Neural crest cell (in vitro differentiated cells): Measurements from ENCODE around the gene PIGS. TPM values are rescaled to one million over a fixed set of nuclear protein-coding genes. Genes with fewer than 3 reads are reported as not detected.

ENCODE experiments used
- DNase-seq: peaks from one replicate; pipeline ENCODE4 v3.0.0; 2021; ENCODE audit warnings: low read depth, mixed read lengths, low spot score
- H3K27ac Mint-ChIP-seq: one replicate; pipeline ENCODE4 v1.8.0; 2021; ENCODE audit warnings: mild to moderate bottlenecking, mixed read lengths; ENCODE audit not compliant: unreplicated experiment
- H3K27me3 Mint-ChIP-seq: 2 replicates; pipeline ENCODE4 v1.8.0; 2021; ENCODE audit warnings: low read depth, mild to moderate bottlenecking, mixed read lengths
- H3K36me3 Mint-ChIP-seq: 2 replicates; pipeline ENCODE4 v1.8.0; 2021; ENCODE audit warnings: low read depth, mild to moderate bottlenecking, mixed read lengths
- H3K4me1 Mint-ChIP-seq: 2 replicates; pipeline ENCODE4 v1.8.0; 2021; ENCODE audit warnings: mixed read lengths
- H3K4me3 Mint-ChIP-seq: one replicate; pipeline ENCODE4 v1.8.0; 2021; ENCODE audit warnings: mild to moderate bottlenecking, mixed read lengths
- H3K9me3 Mint-ChIP-seq: 2 replicates; pipeline ENCODE4 v1.8.0; 2021; ENCODE audit warnings: mixed read lengths
- total RNA-seq: library from RNA; stranded (reverse); gene quantifications from 2 replicates; pipeline ENCODE4 v1.2.1, GENCODE V29; 2021
- TF ChIP-seq, protein P1 (sequence below): fragments of 200-600 bp; sonication (generic); conservative IDR thresholded peaks from 2 replicates; pipeline ENCODE4 v1.5.0; 2021; ENCODE audit warnings: antibody characterized with exemption, mild to moderate bottlenecking

Gene PIGS
- total RNA-seq, 1 donor from 2014 or later, result 63.5 TPM

DNA sequence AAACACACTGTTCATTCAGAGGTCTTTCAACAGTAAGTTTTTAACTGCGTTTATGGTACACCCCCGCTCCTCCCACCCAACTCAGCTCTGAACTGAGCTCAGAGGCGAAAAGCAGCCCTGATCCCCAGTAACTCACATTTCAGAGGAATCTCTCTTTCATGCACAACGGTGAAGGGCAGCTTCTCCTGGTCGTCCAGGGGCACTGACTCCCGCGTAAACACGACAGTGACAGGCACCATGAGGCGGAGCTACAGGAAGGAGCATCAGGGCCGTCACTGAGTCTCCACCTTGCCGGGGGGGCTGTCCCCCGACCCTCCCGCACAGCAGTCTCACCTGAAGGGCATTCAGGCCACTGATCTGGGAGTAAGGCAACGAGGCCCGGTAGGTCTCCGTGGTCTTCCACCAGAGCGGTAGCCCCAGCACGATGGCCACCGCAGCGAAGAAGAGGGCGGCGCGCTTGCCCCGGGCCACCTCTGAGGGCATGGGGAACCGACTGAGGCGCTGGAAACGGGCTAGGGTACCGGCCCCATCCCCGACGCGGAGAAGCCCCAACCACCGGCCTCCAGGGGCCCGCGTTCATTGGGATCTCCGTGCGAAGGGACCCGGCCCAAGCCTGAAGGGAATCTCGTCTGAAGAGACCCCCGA is 486 bp downstream of the PIGS start:
- H3K27ac Mint-ChIP-seq, result peak overlapping the region; percentile 35
- TF ChIP-seq, protein P1, sequence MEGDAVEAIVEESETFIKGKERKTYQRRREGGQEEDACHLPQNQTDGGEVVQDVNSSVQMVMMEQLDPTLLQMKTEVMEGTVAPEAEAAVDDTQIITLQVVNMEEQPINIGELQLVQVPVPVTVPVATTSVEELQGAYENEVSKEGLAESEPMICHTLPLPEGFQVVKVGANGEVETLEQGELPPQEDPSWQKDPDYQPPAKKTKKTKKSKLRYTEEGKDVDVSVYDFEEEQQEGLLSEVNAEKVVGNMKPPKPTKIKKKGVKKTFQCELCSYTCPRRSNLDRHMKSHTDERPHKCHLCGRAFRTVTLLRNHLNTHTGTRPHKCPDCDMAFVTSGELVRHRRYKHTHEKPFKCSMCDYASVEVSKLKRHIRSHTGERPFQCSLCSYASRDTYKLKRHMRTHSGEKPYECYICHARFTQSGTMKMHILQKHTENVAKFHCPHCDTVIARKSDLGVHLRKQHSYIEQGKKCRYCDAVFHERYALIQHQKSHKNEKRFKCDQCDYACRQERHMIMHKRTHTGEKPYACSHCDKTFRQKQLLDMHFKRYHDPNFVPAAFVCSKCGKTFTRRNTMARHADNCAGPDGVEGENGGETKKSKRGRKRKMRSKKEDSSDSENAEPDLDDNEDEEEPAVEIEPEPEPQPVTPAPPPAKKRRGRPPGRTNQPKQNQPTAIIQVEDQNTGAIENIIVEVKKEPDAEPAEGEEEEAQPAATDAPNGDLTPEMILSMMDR, result no peak
- peak overlapping the region; percentile 95 for H3K4me3 Mint-ChIP-seq

DNA sequence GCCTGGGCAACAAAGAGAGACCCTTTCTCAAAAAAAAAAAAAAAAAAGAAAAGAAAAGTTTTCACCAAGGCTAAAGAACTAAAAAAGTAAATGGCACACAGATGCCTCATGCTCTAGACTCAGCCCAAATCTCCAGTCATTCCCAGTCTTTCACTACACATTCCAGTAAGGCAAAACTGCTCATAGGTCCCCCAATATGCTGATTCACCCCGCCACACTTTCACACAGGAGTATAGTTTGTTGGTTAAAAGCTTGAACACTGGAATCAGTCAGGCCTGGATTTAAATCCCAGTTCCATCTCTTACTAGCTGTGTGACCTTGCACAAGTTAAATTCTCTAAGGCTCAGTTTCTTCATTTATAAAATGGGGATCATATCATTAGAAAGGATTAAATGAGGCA is 1.9 kb downstream of the PIGS start:
- H3K27ac Mint-ChIP-seq, result no peak overlapping the region
- no peaks in the 10 kb centered on the region for H3K27me3 Mint-ChIP-seq
- H3K4me1 Mint-ChIP-seq, result peaks cover 31% of the 10 kb centered on the region
- peak overlapping the region; percentile 95 for H3K4me3 Mint-ChIP-seq
- TF ChIP-seq, protein P1, result no peak
- no peak for DNase-seq
- H3K36me3 Mint-ChIP-seq, result peaks cover 6% of the 10 kb centered on the region
- H3K9me3 Mint-ChIP-seq, result no peaks in the 10 kb centered on the region

More for the DNA sequence above, 486 bp downstream of the PIGS start:
- Mint-ChIP-seq H3K36me3 (peaks cover 6% of the 10 kb centered on the region), H3K4me1 (peaks cover 31% of the 10 kb centered on the region), H3K27me3 (no peaks in the 10 kb centered on the region), H3K9me3 (no peaks in the 10 kb centered on the region)
- DNase-seq, result peak; percentile 20

DNA sequence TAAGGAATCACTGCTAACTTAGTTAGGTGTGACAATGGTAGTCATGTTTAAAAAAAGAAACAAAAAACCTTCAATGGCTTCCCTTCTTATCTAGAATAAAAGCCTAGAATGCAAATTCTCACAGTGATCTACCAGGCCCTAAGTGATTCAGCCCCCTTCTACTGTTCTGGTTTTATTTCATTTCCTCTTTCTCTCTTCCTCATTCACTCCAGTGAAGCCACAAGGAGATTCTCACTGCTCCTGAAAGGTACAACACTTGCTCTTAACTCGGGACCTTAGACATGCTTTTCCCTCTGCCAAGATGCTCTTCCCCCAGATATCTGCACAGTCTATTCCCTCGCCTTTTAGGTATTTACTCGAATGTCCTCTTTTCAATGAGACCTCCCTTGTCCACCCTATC is 3.7 kb downstream of the PIGS start:
- peaks cover 31% of the 10 kb centered on the region for H3K4me1 Mint-ChIP-seq
- H3K27me3 Mint-ChIP-seq, result no peaks in the 10 kb centered on the region
- H3K9me3 Mint-ChIP-seq, result no peaks in the 10 kb centered on the region
- no peak overlapping the region for H3K27ac Mint-ChIP-seq
- TF ChIP-seq, protein P1, result no peak
- peak overlapping the region; percentile 31 for H3K4me3 Mint-ChIP-seq
- DNase-seq, result no peak
- peaks cover 6% of the 10 kb centered on the region for H3K36me3 Mint-ChIP-seq

DNA sequence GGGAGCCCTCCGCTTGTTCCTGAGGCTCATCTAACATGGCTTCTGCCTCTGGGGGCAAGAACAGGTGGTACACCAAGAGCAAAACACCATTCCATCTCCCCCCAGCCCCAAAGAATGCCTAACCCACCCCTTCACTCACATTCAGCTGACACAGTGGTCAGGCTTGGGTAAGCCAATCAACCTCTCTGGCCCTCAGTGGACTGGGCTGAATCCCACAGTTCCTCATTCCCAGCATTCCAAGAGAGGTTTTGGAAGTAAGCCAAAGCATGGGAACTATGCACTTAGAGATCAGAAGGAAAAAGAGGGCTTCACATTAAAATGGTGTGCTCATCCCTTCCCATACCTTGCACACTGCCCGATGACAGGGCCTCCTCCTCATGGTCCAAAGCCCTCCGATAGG is 7.8 kb downstream of the PIGS start:
- peaks cover 10% of the 10 kb centered on the region for H3K36me3 Mint-ChIP-seq
- H3K27ac Mint-ChIP-seq, result no peak overlapping the region
- peaks cover 6% of the 10 kb centered on the region for H3K4me1 Mint-ChIP-seq
- TF ChIP-seq, protein P1, result no peak
- no peaks in the 10 kb centered on the region for H3K9me3 Mint-ChIP-seq
- no peak for DNase-seq
- no peaks in the 10 kb centered on the region for H3K27me3 Mint-ChIP-seq
- no peak overlapping the region for H3K4me3 Mint-ChIP-seq

DNA sequence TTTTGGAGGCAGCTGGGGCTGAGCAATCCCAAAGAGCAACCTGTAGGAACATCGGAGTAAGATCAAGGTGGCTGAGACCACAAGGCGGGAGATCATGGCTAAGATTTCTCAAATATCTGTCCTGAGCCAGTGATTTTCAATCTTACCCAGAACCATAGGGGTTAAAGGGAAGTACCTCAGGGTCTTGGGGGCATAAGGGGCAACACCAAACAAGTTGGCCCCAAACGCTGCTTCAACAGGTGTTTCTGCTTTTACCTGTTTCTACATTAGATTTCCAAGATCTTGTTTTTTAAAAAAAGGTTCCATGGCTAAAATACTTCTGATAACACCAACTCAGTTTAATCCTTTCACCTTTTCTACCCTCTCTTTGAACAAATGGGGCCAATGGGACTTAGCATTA is 16.3 kb downstream of the PIGS start:
- Mint-ChIP-seq H3K4me1 (peaks cover 26% of the 10 kb centered on the region), H3K4me3 (peak overlapping the region; percentile 13), H3K27me3 (no peaks in the 10 kb centered on the region), H3K27ac (no peak overlapping the region), H3K9me3 (no peaks in the 10 kb centered on the region), H3K36me3 (peaks cover 14% of the 10 kb centered on the region)
- TF ChIP-seq, protein P1, result no peak
- no peak for DNase-seq
